K562 (cell line): ENCODE data around the gene PERP. TPM values are rescaled to one million over a fixed set of nuclear protein-coding genes. Genes with fewer than 3 reads are reported as not detected.
A peak's percentile ranks its signal among the peaks of the same experiment; 100 is the strongest.

ENCODE experiments used
- ATAC-seq: fragments of 200-7000 bp; cut with Tn5 transposase; 3 replicates; pipeline ENCODE4 v1.9.1; 2020; ENCODE audit warnings: moderate library complexity
- BruUV-seq: library from RNA; stranded (reverse); fragments of 400-500 nt; replicated peaks from 2 replicates; lab custom pipeline; 2021; lab: Mats Ljungman, UMichigan
- CTCF ChIA-PET: fragments of 300-600 bp; formaldehyde crosslinking; extraction: SDS; loops from one replicate; lab custom pipeline; 2021; ENCODE audit warnings: low intra/inter-chr PET ratio; lab: Yijun Ruan, JAX
- POLR2A ChIA-PET: fragments of 300-600, 350-650 bp; sonication (Branson Sonifier 250); formaldehyde crosslinking; extraction: SDS; loops from one replicate; lab custom pipeline; 2021; ENCODE audit warnings: antibody characterized with exemption, inconsistent platforms; lab: Yijun Ruan, JAX
- DNase-seq, 4 experiments: peaks; one replicate each; pipeline versions ENCODE4 v3.0.0 to v3.0.0-alpha.2; 2011 to 2018; ENCODE audit warnings: low spot score in 3 of 4, mixed read lengths in 3 of 4; ENCODE audit errors: extremely low read depth in 1 of 4
- FAIRE-seq: peaks from 2 replicates; lab custom pipeline; 2011; peaks lifted over from hg19 to GRCh38; lab: Jason Lieb, UNC
- H2AFZ ChIP-seq: 2 replicates; pipeline ENCODE4 v1.6.0; 2011; ENCODE audit warnings: low read depth, low read length, control low read depth, inconsistent platforms
- H3K27ac ChIP-seq: fragments of 200-600 bp; 3 replicates; pipeline ENCODE4 v1.8.0; 2011; ENCODE audit warnings: low read depth, mild to moderate bottlenecking, control low read depth, inconsistent platforms, low read length, moderate library complexity, mixed read lengths; ENCODE audit errors: extremely low read depth
- H3K27me3 ChIP-seq, 2 experiments: fragments of 300-600 bp in 1 of 2; 2 replicates in 1 of 2; 3 replicates in 1 of 2; pipeline versions ENCODE4 v1.6.0 to v1.8.0; 2011; ENCODE audit warnings: inconsistent platforms in 2 of 2, low read length in 2 of 2, mild to moderate bottlenecking in 1 of 2, mixed read lengths in 1 of 2, moderate library complexity in 1 of 2; ENCODE audit not compliant: control insufficient read depth in 2 of 2, insufficient read depth in 2 of 2
- H3K36me3 ChIP-seq: fragments of 300-600 bp; 3 replicates; pipeline ENCODE4 v1.8.0; 2011; ENCODE audit warnings: mild to moderate bottlenecking, low read length, inconsistent platforms; ENCODE audit not compliant: control insufficient read depth, insufficient read depth
- H3K4me1 ChIP-seq, 2 experiments: fragments of 200-600 bp in 1 of 2; replicated peaks in 1 of 2; 2 replicates in 1 of 2; 3 replicates in 1 of 2; pipeline versions ENCODE4 v1.5.1 to v1.8.0; 2011; ENCODE audit warnings: inconsistent platforms in 2 of 2, low read length in 2 of 2, mild to moderate bottlenecking in 1 of 2, mixed read lengths in 1 of 2, moderate library complexity in 1 of 2; ENCODE audit not compliant: control insufficient read depth in 2 of 2, insufficient read depth in 2 of 2
- H3K4me2 ChIP-seq: 2 replicates; pipeline ENCODE4 v1.6.1; 2011; ENCODE audit warnings: low read length, control low read depth, inconsistent platforms, mixed read lengths; ENCODE audit not compliant: insufficient read depth
- H3K4me3 ChIP-seq: fragments of 200-600 bp; sonication (generic), shearing (Covaris generic); 2 replicates; pipeline ENCODE4 v1.5.1; 2016; ENCODE audit warnings: control low read depth, inconsistent platforms
- H3K79me2 ChIP-seq: fragments of 200-600 bp; 3 replicates; pipeline ENCODE4 v1.8.0; 2011; ENCODE audit warnings: low read length, inconsistent platforms; ENCODE audit not compliant: control insufficient read depth, insufficient read depth
- H3K9ac ChIP-seq, 2 experiments: 2 replicates each; pipeline versions ENCODE4 v1.6.0 to v1.6.1; 2011; ENCODE audit warnings: low read depth in 2 of 2, low read length in 2 of 2, control low read depth in 1 of 2, inconsistent platforms in 1 of 2, mild to moderate bottlenecking in 1 of 2, mixed read lengths in 1 of 2; ENCODE audit not compliant: insufficient read depth in 1 of 2
- H3K9me1 ChIP-seq: one replicate; pipeline ENCODE4 v1.6.0; 2011; ENCODE audit warnings: inconsistent platforms, mild to moderate bottlenecking, low read length, moderate library complexity; ENCODE audit not compliant: control insufficient read depth, insufficient read depth
- H3K9me3 ChIP-seq: replicated peaks from 2 replicates; pipeline ENCODE4 v1.5.1; 2011; ENCODE audit warnings: low read depth, low read length, inconsistent platforms; ENCODE audit not compliant: control insufficient read depth, insufficient read depth
- H4K20me1 ChIP-seq: replicated peaks from 2 replicates; pipeline ENCODE4 v1.6.1; 2011; ENCODE audit warnings: low read length, inconsistent platforms, mixed read lengths; ENCODE audit not compliant: control insufficient read depth, insufficient read depth
- NCOR1 ChIP-seq: fragments of 450-650 bp; IDR thresholded peaks from 2 replicates; pipeline ENCODE4 v1.6.1; 2016; ENCODE audit warnings: mild to moderate bottlenecking, moderate library complexity
- RBM34 ChIP-seq: fragments of 200-400 bp; formaldehyde crosslinking; IDR thresholded peaks from 2 replicates; pipeline ENCODE4 v1.6.1; 2018; ENCODE audit warnings: low read length, borderline replicate concordance; ENCODE audit not compliant: insufficient read depth
- ZBTB11 ChIP-seq, 3 experiments: fragments of 200-800 bp in 1 of 3; fragments of 250-450 bp in 1 of 3; fragments of 450-650 bp in 1 of 3; sonication (Bioruptor Pico) in 1 of 3; sonication (Bioruptor generic) in 1 of 3; formaldehyde crosslinking in 1 of 3; IDR thresholded peaks; 2 replicates each; pipeline versions ENCODE4 v1.6.1 to v1.8.0; 2016 to 2022; ENCODE audit warnings: mild to moderate bottlenecking in 2 of 3, missing genetic modification characterization in 2 of 3, missing compliant biosample characterization in 1 of 3, moderate library complexity in 1 of 3
- ZBTB40 ChIP-seq, 2 experiments: fragments of 450-650 bp in 1 of 2; sonication (generic) in 1 of 2; formaldehyde crosslinking in 1 of 2; IDR thresholded peaks; 2 replicates each; pipeline versions ENCODE4 v1.7.1 to v1.9.0; 2016 to 2022; ENCODE audit warnings: inconsistent platforms in 1 of 2, mild to moderate bottlenecking in 1 of 2, missing genetic modification reagents in 1 of 2
- WGBS: fragments of 100-300 bp; shearing (Covaris generic); methylation state at CpG from one replicate; pipeline ENCODE4 v1.1.6; 2016; ENCODE audit warnings: low coverage, mixed read lengths; ENCODE audit not compliant: insufficient coverage; ENCODE audit errors: missing lambda C conversion rate; 5-methylcytosine and 5-hydroxymethylcytosine counted together
- in situ Hi-C: fragments of 300-500 bp; cut with MboI; formaldehyde crosslinking; loops from 4 replicates; pipeline ENCODE4 v1.15.0; 2018; ENCODE audit warnings: inconsistent platforms, mixed read lengths
- intact Hi-C: fragments of 100-400 bp; cut with micrococcal nuclease; formaldehyde crosslinking; loops from 2 replicates; pipeline ENCODE4 v1.14.2; 2022
- polyA plus RNA-seq, 8 experiments: library from polyadenylated mRNA; depleted of rRNA in 4 of 8; stranded (reverse) in 5 of 8; unstranded in 3 of 8; fragments of >200 nt; fragmentation: Nextera tagmentation in 2 of 8; fragmentation: Illumina TruSeq in 1 of 8; extraction: Ambion mirVana in 2 of 8; extraction: Trizol in 1 of 8; gene quantifications; 2 replicates each; pipeline versions ENCODE4 v1.2.1 to v1.2.3, GENCODE V29; 2011 to 2014; ENCODE audit warnings: inconsistent platforms in 1 of 8, missing spikeins in 1 of 8
- total RNA-seq, 7 experiments: library from RNA; depleted of rRNA in 6 of 7; stranded (reverse); fragments of >200 nt in 6 of 7; fragmentation: Illumina TruSeq in 2 of 7; extraction: Trizol in 2 of 7; gene quantifications; 2 replicates each; pipeline versions ENCODE4 v1.2.1 to v1.2.3, GENCODE V29; 2011 to 2021; ENCODE audit warnings: low replicate concordance in 1 of 7

PERP gene
- total and polyA plus RNA-seq, 9 of the 15 experiments (the other 6 are each of a cell fraction or from before 2014, with no cell fraction given), result 0.01 to 0.27 (median 0.05) TPM; not detected in 2

GRCh38 chr6:138113588-138114210, 6.5 kb upstream of the PERP start:
- BruUV-seq, result no TSS peak
- no peaks in the 10 kb centered on the region for H4K20me1 ChIP-seq
- H3K4me3 ChIP-seq, result no peak overlapping the region
- no peak overlapping the region for H2AFZ ChIP-seq
- 0% methylated on average over 3 of the region's 3 CpGs for WGBS
- ATAC-seq, result 0 out of 3 replicates have a peak, but pooled peaks have one; percentile 26
- no peaks in the 10 kb centered on the region for H3K9me1 ChIP-seq
- H3K79me2 ChIP-seq, result no peaks in the 10 kb centered on the region
- no peaks in the 10 kb centered on the region for H3K4me1 ChIP-seq
- ChIA-PET POLR2A (no interaction called here), CTCF (interaction anchor here (0.6 to 3.0 kb wide), 5 partner anchors 18 to 1025 kb away, joined by 3 to 10 read pairs (median 4); no protein-coding TSS in a partner anchor)
- no peak overlapping the region for H3K9ac ChIP-seq
- FAIRE-seq, result no peak
- intact Hi-C loops (loop anchor here (5.0 kb wide), 1 partner anchor 654 kb away; no protein-coding TSS in a partner anchor), in situ Hi-C loops (loop anchor here (5.0 to 10.0 kb wide), 3 partner anchors 111 to 1251 kb away; no protein-coding TSS in a partner anchor)
- TF ChIP-seq ZBTB11 (CRISPR knock-in tag; IDR thresholded peaks at IDR 0.05) (no peak), RBM34 (no peak), ZBTB40 (IDR thresholded peaks at IDR 0.05) (peak; percentile 58), ZBTB40 (CRISPR knock-in tag; IDR thresholded peaks at IDR 0.05) (no peak), NCOR1 (no peak)
- no peak overlapping the region for H3K27ac ChIP-seq
- no peak for DNase-seq
- H3K36me3 ChIP-seq, result no peaks in the 10 kb centered on the region
- H3K4me2 ChIP-seq, result no peak overlapping the region
- no peaks in the 10 kb centered on the region for H3K9me3 ChIP-seq
- peaks cover 2 to 3% of the 10 kb centered on the region in 2 experiments; a peak in 1 of 5 replicates for H3K27me3 ChIP-seq
